EH (cell line): ENCODE results near the gene HYAL2.

Source experiments
- DNase-seq: peaks from one replicate; pipeline ENCODE4 v3.0.0-alpha.2; 2015; ENCODE audit warnings: low read depth

HYAL2 gene

DNA sequence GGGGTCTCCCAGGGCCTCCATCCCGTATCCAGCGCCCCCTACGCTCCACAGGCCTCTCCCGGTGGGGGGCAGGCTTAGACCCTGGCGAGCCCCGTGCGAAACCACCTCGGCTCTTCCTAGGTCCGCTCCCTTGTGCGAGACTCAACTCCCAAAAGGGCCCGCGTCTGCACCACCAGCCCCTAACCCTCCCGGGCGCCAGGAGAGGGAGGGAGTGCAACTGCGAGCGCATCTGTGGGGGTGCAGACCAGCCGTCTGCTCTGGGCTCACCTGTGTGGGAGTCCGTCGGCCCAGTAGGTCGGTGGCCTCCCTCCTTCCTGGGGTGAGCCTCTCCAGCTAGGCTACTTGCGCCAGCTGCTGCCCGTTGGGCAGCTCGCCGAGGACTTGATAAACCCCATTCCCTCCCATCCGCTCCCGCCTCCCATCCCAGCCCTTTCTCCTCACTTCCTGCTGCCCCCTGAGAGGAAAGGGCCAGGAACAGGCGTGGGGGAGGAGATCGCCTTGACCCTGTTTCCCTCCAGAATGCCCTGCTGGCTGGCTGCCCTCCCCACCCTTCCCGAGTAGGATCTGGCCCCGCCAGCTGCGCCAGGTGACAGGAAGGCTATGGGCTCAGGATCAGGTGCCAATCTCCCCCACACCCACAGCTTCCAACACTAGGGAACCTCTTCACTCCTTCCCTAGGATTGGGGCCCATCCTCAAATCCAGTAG, at the start of gene HYAL2:
Gene HYAL2, minus strand, starts transcription at position 360 of the 706 bp plus-strand sequence. CDS start 2,256 bp downstream, outside the sequence.
- DNase-seq = no peak

DNA sequence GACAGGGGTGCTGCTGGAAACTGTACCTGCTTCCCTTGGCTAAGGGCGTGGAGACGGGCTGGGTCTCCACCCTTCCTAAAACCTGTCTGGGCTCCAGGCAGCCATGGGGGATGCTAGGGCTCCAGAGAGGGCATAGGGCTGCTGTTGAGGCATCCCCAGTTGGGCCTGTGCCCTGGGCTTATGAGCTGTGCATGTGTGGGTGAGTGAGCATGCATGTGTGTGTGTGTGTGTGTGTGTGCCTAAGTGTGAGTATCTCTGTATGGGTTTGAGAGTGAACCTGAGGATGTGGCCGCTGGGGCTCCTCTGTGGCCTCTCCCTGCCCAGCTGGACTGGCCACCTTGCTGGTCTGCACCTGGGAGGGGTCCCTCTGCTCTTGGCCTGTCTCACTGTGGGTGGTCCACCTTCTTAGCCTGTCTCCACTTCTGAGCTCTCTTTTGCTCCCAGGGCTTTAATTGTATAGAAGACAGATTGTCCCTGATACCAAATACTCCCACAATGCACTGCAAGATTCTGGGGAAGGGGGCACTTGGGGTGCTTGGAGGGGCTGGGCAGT, 48.7 kb upstream of the HYAL2 start:
- DNase-seq = no peak

- DNase-seq = no peak
Measured at GRCh38 chr3:50370594-50370993, 48.0 kb upstream of the HYAL2 start.

DNA sequence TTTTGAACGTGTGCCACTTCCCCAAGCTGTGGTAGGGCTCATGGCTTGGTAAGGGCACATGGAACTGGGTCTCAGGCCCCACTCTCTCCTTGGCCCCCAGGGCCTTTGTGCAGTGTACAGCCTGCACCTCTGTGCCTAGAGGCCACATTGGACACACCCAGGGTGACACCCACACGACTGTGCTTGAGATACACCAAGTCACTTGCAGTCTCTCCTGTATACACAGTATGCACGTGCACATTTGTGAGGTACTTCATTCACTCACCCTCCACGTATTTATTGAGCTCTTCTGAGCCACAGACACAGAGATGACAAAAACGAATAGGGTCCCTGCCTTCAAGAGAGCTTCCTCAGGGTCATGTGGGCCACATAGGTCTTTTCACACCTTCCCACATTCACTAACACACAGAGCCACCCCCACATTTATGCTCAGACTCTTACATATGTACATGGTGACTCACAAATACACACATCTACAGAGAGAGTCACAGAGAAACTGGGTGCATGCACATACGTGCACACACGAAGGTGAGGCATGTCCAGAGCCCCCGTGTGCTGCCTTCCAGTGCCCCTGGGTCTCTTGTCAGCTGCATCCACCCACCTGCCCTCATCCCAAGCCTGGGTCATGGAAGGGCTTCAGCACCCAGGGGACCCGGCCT, 46.6 kb upstream of the HYAL2 start:
- no peak for DNase-seq

GRCh38 chr3:50365842-50366220, 43.3 kb upstream of the HYAL2 start:
- DNase-seq = no peak

DNA sequence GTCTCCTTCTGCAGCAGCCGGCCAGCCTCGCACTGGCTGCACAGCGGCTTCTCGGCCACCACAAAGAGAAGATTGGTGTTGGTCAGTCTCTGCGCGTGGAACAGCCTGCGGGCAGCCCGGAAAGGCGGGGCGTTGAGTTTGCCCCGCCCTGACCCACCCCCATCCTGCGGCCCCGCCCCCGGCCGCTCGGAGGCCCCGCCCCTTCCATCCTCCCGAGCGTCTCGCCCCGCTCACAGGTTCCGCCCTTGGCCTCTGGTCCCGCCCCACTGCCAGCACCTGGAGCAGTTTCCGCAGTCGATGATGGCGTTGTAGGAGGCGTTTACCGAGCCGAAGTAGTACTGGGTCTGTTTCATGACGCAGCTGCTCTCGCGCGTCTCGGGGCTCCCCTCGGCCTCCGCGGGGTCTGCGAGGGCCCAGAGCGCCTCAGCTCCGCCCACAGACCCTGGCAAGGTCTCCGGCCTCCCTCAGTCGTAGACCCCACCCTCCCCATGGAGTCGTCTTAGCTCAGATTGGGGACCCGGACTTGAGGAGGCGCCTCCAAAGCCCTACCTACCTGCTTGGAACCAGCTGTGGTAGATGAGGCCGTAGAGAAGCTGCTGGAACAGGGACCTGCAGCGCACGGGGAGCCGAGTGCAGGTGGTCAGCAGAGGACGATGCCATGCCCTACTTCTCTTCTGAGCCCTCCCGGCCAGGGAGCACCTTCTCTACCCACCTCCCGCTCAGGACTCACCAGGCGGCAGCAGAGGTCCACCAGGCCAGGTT, 42.7 kb upstream of the HYAL2 start:
- peak; percentile 72 for DNase-seq

- DNase-seq = no peak
Measured at GRCh38 chr3:50364573-50365079, 42.1 kb upstream of the HYAL2 start.

GRCh38 chr3:50359760-50360110, 37.2 kb upstream of the HYAL2 start:
- no peak for DNase-seq

GRCh38 chr3:50358911-50359759, 36.6 kb upstream of the HYAL2 start, which contains the start of gene TMEM115:
TSS of gene TMEM115 (minus strand) at chr3:50359521. CDS start at chr3:50359063, 458 bp downstream.
- peak; percentile 100 for DNase-seq

GRCh38 chr3:50358355-50358910, 35.9 kb upstream of the HYAL2 start:
- no peak for DNase-seq

- DNase-seq = no peak
Measured at GRCh38 chr3:50357481-50357880, 34.9 kb upstream of the HYAL2 start.

- peak; percentile 42 for DNase-seq
Measured at GRCh38 chr3:50356553-50356952, 34.0 kb upstream of the HYAL2 start.

GRCh38 chr3:50355829-50356552, 33.4 kb upstream of the HYAL2 start:
- no peak for DNase-seq

GRCh38 chr3:50354850-50355249, 32.3 kb upstream of the HYAL2 start:
- DNase-seq = no peak

DNA sequence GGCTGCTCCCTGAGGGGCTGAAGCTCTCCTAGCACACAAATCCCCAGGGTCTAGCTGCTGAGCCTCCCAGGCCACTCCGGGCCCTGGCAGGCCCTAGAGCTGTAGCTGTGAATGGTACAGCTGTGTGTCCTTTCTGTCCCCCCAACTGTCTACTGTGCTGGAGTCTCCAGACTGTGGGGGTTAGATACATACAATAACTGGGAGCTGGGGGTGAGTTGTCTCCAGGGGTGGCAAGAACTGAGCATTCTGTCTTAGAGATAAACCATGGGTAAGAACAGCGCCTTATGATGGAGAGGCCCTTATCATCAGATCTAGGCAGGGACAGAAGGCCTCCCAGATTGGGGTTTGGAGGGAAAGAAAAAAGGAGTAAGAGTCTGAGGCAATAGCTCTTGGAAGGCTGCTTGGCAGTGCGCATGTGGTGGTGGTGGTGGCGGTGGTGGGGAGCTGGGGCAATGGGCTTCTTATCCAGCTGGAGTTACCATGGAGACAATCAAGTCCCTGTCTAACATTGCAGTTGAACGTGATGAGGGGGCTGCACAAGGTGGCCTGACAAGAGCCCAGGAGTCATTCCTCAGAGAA, 31.7 kb upstream of the HYAL2 start:
- no peak for DNase-seq

DNA sequence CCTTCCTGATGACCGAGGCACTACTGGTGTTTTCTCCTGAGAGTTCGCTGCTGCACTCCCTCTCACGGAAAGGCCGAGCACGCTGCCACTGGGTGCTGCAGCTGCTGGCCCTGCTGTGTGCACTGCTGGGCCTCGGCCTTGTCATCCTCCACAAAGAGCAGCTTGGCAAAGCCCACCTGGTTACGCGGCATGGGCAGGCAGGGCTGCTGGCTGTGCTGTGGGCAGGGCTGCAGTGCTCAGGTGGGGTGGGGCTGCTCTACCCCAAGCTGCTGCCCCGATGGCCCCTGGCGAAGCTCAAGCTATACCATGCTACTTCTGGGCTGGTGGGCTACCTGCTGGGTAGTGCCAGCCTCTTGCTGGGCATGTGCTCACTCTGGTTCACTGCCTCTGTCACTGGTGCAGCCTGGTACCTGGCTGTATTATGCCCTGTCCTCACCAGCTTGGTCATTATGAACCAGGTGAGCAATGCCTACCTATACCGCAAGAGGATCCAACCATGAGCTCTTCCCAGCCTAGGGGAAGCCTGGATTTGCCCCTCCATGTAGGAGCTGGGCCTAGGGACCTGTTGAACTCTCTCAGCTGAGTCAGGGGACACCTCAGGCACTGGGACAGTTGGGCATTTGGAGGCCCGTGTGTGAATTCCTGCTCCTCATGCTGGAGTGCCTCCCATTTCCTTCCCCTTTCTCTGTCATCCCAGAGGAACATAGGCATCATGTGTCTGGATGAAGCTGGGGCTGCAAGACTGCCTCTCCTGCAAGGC, 30.9 kb upstream of the HYAL2 start:
- no peak for DNase-seq

GRCh38 chr3:50352781-50353180, 30.2 kb upstream of the HYAL2 start:
- peak; percentile 43 for DNase-seq

- DNase-seq = no peak
Measured at GRCh38 chr3:50351323-50351697, 28.8 kb upstream of the HYAL2 start.

DNA sequence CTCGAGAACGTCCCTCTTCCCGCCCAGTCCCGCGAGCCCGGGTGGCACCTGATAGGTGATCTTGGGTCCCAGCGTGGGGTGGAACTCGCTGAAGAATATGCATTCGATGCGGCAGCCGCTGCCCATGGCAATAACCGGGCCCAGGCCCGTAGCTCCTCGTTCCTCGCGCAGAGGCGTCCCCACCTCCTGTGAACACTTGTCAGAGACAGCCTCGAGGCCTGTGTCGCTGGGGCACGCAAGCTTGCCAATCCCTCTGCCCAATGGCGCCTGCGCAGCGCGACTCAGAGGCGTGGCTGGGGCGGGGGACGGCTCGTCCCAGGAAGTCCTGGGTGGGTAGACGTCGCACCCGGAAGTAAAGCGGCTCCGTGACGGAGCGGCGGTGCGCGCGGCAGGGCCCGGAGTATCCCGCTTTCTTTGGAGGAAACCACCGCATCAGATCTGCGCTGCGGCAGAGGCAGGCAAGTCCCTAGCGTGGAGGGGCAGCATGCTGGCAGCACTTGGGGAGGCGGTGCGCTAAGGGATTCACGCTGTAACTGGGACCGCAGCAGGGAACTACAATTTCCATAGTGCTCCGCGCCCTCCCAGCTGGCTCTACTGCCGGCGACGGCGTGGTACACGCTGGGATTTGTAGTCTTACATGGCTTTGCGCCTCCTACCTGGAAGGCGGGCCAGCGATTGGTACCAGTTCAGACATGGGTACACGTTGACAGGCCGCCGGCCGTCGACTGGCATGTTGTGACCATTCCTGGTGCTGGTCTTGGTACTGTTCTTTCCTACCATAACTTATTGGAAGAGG, 28.2 kb upstream of the HYAL2 start, which contains the start of the genes CYB561D2 and NPRL2:
Gene CYB561D2, plus strand, starts transcription at position 336 of the 796 bp plus-strand sequence. CDS start 572 bp downstream, outside the sequence.
Gene NPRL2, minus strand, starts transcription at position 249 of the 796 bp plus-strand sequence. Its CDS starts 123 bp downstream, at position 126.
- DNase-seq = peak; percentile 95
